T-cell (primary cell): ENCODE data around the gene ABCA3. TPM values are rescaled to one million over a fixed set of nuclear protein-coding genes. Genes with fewer than 3 reads are reported as not detected.

Experiments used
- ATAC-seq, 4 experiments: fragments of 200-7000 bp in 3 of 4; fragments of 150-1000 bp in 1 of 4; cut with Tn5 transposase; replicated peaks in 1 of 4; 1 replicate in 3 of 4; 2 replicates in 1 of 4; pipeline ENCODE4 v1.10.0; 2021; ENCODE audit warnings: moderate library complexity in 3 of 4, mild to moderate bottlenecking in 2 of 4, moderate number of reproducible peaks in 1 of 4
- CTCF ChIA-PET, 2 donors: fragments of 300-600 bp; sonication (Branson Sonifier 250); formaldehyde crosslinking; loops; one replicate each; lab custom pipeline; 2022; ENCODE audit warnings: antibody characterized with exemption in 2 of 2; lab: Charles Lee
- POLR2A ChIA-PET, 2 donors: fragments of 300-600 bp; sonication (Branson Sonifier 250); formaldehyde crosslinking; loops; one replicate each; lab custom pipeline; 2022; ENCODE audit warnings: antibody characterized with exemption in 2 of 2; lab: Charles Lee
- DNase-seq, 35 experiments: peaks; one replicate each; pipeline versions ENCODE4 v3.0.0 to v3.0.0-alpha.2; 2013 to 2023
- H3K27ac ChIP-seq: one replicate; pipeline ENCODE4 v1.5.1; 2013; ENCODE audit warnings: low read length
- H3K27me3 ChIP-seq, 2 experiments: replicated peaks in 1 of 2; 1 replicate in 1 of 2; 2 replicates in 1 of 2; pipeline versions ENCODE4 v1.6.1 to v1.7.0; 2013; ENCODE audit warnings: low read length in 1 of 2, mixed read lengths in 1 of 2; ENCODE audit not compliant: control insufficient read depth in 2 of 2, insufficient read depth in 2 of 2; ENCODE audit errors: extremely low read depth in 1 of 2
- H3K36me3 ChIP-seq, 2 donors: 1 replicate in 1 of 2; 2 replicates in 1 of 2; pipeline versions ENCODE4 v1.6.1 to v1.7.0; 2013; ENCODE audit warnings: low read length in 1 of 2; ENCODE audit not compliant: control insufficient read depth in 2 of 2, insufficient read depth in 1 of 2; ENCODE audit errors: extremely low read depth in 1 of 2
- H3K4me1 ChIP-seq, 2 experiments: 1 replicate in 1 of 2; 2 replicates in 1 of 2; pipeline versions ENCODE4 v1.6.1 to v1.7.0; 2013; ENCODE audit warnings: low read length in 2 of 2, mixed read lengths in 1 of 2; ENCODE audit not compliant: insufficient read depth in 2 of 2, control insufficient read depth in 1 of 2; ENCODE audit errors: extremely low read depth in 1 of 2
- H3K4me3 ChIP-seq, 2 donors: 1 replicate in 1 of 2; 2 replicates in 1 of 2; pipeline versions ENCODE4 v1.5.1 to v1.7.0; 2013; ENCODE audit warnings: mild to moderate bottlenecking in 2 of 2, low read length in 1 of 2, moderate library complexity in 1 of 2; ENCODE audit not compliant: control insufficient read depth in 1 of 2; ENCODE audit errors: extremely low read depth in 1 of 2
- H3K9me3 ChIP-seq: 2 replicates; pipeline ENCODE4 v1.7.0; 2013
- H3K27ac Mint-ChIP-seq, 2 donors: one replicate each; pipeline ENCODE4 v1.8.0; 2020 to 2021; ENCODE audit warnings: mild to moderate bottlenecking in 2 of 2, mixed read lengths in 2 of 2
- H3K27me3 Mint-ChIP-seq, 2 donors: one replicate each; pipeline ENCODE4 v1.8.0; 2021 to 2022; ENCODE audit warnings: mixed read lengths in 2 of 2
- H3K36me3 Mint-ChIP-seq: one replicate; pipeline ENCODE4 v1.8.0; 2021; ENCODE audit warnings: mixed read lengths
- H3K4me1 Mint-ChIP-seq, 3 donors: one replicate each; pipeline ENCODE4 v1.8.0; 2020 to 2022; ENCODE audit warnings: mixed read lengths in 3 of 3, mild to moderate bottlenecking in 1 of 3
- H3K4me3 Mint-ChIP-seq, 3 donors: one replicate each; pipeline ENCODE4 v1.8.0; 2020 to 2022; ENCODE audit warnings: mild to moderate bottlenecking in 3 of 3, mixed read lengths in 3 of 3, moderate library complexity in 3 of 3
- H3K9me3 Mint-ChIP-seq, 3 donors: one replicate each; pipeline ENCODE4 v1.8.0; 2020 to 2022; ENCODE audit warnings: mixed read lengths in 3 of 3
- WGBS: methylation state at CpG from one replicate; pipeline ENCODE4 v1.1.5; 2013; ENCODE audit warnings: missing lambda C conversion rate; ENCODE audit not compliant: insufficient coverage; 5-methylcytosine and 5-hydroxymethylcytosine counted together
- total RNA-seq, 35 experiments: library from RNA in 6 of 35; stranded (reverse) in 6 of 35; fragments of 120-200 nt in 1 of 35; gene quantifications; one replicate each; pipeline versions ENCODE4 v1.2.1 to v1.2.4 and lab custom pipeline; 2013 to 2026

ABCA3 gene
- total RNA-seq, 5 donors from 2014 or later (not counting 1 experiment from before 2014, with no cell fraction given): 6.6 to 11.1 (median 9.9) TPM

GRCh38 chr16:2257726-2258125, 82.8 kb downstream of the ABCA3 start:
- H3K4me1 Mint-ChIP-seq: no peaks in the 10 kb centered on the region
- 93% methylated on average over 4 of the region's 6 CpGs for WGBS
- no peaks in the 10 kb centered on the region for H3K27me3 ChIP-seq
- H3K4me3 Mint-ChIP-seq: no peak overlapping the region
- H3K27me3 Mint-ChIP-seq: no peaks in the 10 kb centered on the region
- no peak overlapping the region for H3K27ac Mint-ChIP-seq
- peaks cover 10 to 77% of the 10 kb centered on the region in 2 donors for H3K36me3 ChIP-seq
- ATAC-seq (no peak), DNase-seq (no peak)
- POLR2A ChIA-PET: no interaction called here
- H3K9me3 Mint-ChIP-seq: no peaks in the 10 kb centered on the region
- no peak overlapping the region for H3K4me3 ChIP-seq
- H3K36me3 Mint-ChIP-seq: peaks cover 50% of the 10 kb centered on the region
- CTCF ChIA-PET: interaction anchor here in 1 of 2 donors (0.5 to 0.8 kb wide), 2 partner anchors 63 to 422 kb away, joined by 3 read pairs; no protein-coding TSS in a partner anchor
- no peaks in the 10 kb centered on the region for H3K4me1 ChIP-seq
- no peaks in the 10 kb centered on the region for H3K9me3 ChIP-seq
- no peak overlapping the region for H3K27ac ChIP-seq

- ChIA-PET POLR2A (no interaction called here), CTCF (no interaction called here)
- Histone ChIP-seq H3K36me3 (peaks cover 10 to 66% of the 10 kb centered on the region in 2 donors), H3K9me3 (no peaks in the 10 kb centered on the region), H3K27ac (no peak overlapping the region), H3K4me1 (peaks cover 0 to 5% of the 10 kb centered on the region in 2 experiments), H3K4me3 (no peak overlapping the region), H3K27me3 (no peaks in the 10 kb centered on the region)
- Mint-ChIP-seq H3K4me1 (peaks cover 0 to 2% (median 1%) of the 10 kb centered on the region in 3 donors), H3K9me3 (no peaks in the 10 kb centered on the region), H3K27me3 (no peaks in the 10 kb centered on the region), H3K27ac (peak overlapping the region in 1 of 2 donors; percentile 21), H3K4me3 (no peak overlapping the region), H3K36me3 (peaks cover 43% of the 10 kb centered on the region)
- WGBS: 99% methylated on average over 6 of the region's 12 CpGs
- DNase-seq (no peak), ATAC-seq (no peak)
These were observed 83.9 kb downstream of the ABCA3 start for GRCh38 chr16:2256531-2257140.

DNA sequence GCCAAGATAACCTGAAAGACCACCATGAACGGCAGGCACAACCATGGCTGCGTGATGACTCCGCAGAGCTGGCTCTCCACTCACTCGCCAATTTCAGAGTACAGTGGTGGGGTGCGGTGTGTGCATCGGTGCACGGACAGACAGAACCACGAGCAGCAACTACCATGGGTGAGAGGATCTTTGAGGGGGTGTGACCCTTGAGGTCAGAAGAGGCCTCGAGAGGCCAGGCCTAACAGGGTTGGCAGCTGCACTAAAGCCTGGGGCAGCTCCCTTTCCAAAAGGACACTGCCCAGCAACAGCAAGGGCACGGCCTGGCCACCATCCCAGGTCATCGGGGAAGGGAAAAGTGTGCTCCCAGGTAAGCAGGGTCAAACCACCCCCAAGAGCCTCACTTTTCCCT, 87.2 kb downstream of the ABCA3 start:
- no peaks in the 10 kb centered on the region for H3K9me3 Mint-ChIP-seq
- POLR2A ChIA-PET: no interaction called here
- H3K27ac Mint-ChIP-seq: peak overlapping the region in 1 of 2 donors; percentile 67
- CTCF ChIA-PET: no interaction called here
- no peaks in the 10 kb centered on the region for H3K27me3 ChIP-seq
- DNase-seq (no peak), ATAC-seq (no peak)
- H3K27ac ChIP-seq: no peak overlapping the region
- 96% methylated on average over 4 of the region's 11 CpGs for WGBS
- no peaks in the 10 kb centered on the region for H3K9me3 ChIP-seq
- peaks cover 5 to 7% (median 6%) of the 10 kb centered on the region in 3 donors for H3K4me1 Mint-ChIP-seq
- peaks cover 34% of the 10 kb centered on the region for H3K36me3 Mint-ChIP-seq
- H3K4me3 Mint-ChIP-seq: no peak overlapping the region
- H3K36me3 ChIP-seq: peaks cover 7 to 45% of the 10 kb centered on the region in 2 donors
- H3K4me3 ChIP-seq: no peak overlapping the region
- H3K27me3 Mint-ChIP-seq: no peaks in the 10 kb centered on the region
- peaks cover 3 to 21% of the 10 kb centered on the region in 2 experiments for H3K4me1 ChIP-seq

DNA sequence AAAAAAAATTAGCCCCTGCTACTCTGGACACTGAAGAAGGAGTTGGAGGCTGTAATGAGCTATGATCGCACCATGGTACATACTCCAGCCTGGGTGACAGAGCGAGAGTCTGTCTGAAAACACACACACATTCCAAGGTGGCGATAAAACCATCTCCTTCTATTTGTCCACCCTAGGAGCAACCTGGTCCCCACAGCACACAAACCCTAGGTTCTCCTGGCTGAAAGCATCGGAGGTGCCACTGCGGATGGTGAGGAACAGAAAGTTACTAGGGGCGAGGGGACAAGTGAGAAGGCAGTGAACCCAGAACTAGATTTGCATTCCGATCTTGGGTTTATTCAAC, 87.8 kb downstream of the ABCA3 start:
- Histone ChIP-seq H3K27ac (no peak overlapping the region), H3K27me3 (no peaks in the 10 kb centered on the region), H3K9me3 (no peaks in the 10 kb centered on the region), H3K4me3 (no peak overlapping the region), H3K36me3 (peaks cover 7 to 40% of the 10 kb centered on the region in 2 donors), H3K4me1 (peaks cover 3 to 21% of the 10 kb centered on the region in 2 experiments)
- ChIA-PET POLR2A (interaction anchor here in 1 of 2 donors (0.5 kb wide), 1 partner anchor 500 kb away, joined by 3 read pairs; the partner anchor contains the start of gene SRRM2), CTCF (no interaction called here)
- DNase-seq: no peak
- peak overlapping the region in 1 of 2 donors; percentile 67 for H3K27ac Mint-ChIP-seq
- H3K27me3 Mint-ChIP-seq: no peaks in the 10 kb centered on the region
- ATAC-seq: no peak
- peaks cover 33% of the 10 kb centered on the region for H3K36me3 Mint-ChIP-seq
- peaks cover 5 to 7% (median 6%) of the 10 kb centered on the region in 3 donors for H3K4me1 Mint-ChIP-seq
- H3K4me3 Mint-ChIP-seq: peak overlapping the region in 2 of 3 donors; percentile 21 to 84
- 100% methylated on average over 1 of the region's 7 CpGs for WGBS
- no peaks in the 10 kb centered on the region for H3K9me3 Mint-ChIP-seq

DNA sequence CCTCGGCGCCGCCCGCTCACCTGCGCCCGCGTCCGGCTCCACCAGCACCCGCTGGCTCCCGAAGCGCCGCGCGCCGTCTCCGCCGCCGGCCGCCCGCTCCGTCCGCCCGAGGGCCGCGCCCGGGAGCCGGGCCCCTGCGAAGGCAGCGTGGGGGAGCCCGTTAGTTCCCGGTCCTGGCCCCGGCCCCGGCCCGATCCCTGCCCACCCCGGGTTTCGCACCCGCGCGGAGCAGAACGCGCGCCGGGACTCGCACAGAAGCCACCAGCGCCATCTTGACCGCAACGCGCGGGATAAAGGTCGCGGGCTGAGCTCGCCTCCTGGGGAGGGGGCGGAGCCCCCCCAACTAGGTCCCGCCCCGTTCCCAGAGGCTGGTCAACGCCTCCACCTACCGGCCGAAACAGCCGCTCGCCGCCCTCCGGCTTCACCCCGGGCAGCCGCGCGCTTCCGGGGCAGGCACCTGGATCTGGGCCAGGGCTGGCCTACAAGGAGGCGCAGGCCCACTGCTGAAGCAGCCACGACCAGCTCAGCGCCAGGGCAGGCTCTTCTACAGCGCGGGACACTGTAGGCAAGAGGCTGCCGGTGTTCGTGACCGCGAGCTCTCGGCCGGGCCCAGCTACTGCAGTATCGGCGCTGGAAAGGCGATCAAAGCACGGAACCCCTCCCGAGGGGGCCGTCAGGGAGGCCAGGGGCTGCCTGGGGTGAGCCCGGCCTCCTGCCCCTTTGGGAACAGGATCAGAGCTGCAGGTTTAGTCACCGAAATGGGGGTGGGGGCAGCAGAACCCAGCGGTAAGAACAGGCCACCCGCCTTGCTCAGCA, 89.0 kb downstream of the ABCA3 start, which contains the start of gene ECI1:
Gene ECI1 (minus strand): TSS at position 292 of the 816 bp plus-strand sequence. CDS start 21 bp downstream, at position 271.
- CTCF ChIA-PET: interaction anchor here (0.5 to 1.2 kb wide), 6 partner anchors 11 to 176 kb away, joined by 3 to 6 read pairs (median 3); no protein-coding TSS in a partner anchor
- Histone ChIP-seq H3K4me1 (peaks cover 3 to 21% of the 10 kb centered on the region in 2 experiments), H3K27ac (peak within 1 kb of the TSS; percentile 70), H3K27me3 (no peaks in the 10 kb centered on the region), H3K36me3 (peaks cover under 1 to 29% of the 10 kb centered on the region in 2 donors), H3K9me3 (no peaks in the 10 kb centered on the region), H3K4me3 (peak within 1 kb of the TSS; percentile 63 to 64)
- H3K27ac Mint-ChIP-seq: peak within 1 kb of the TSS; percentile 89 to 91
- peak; percentile 31 to 84 (median 53) for DNase-seq
- H3K4me1 Mint-ChIP-seq: peaks cover 5 to 7% (median 6%) of the 10 kb centered on the region in 3 donors
- peak within 1 kb of the TSS; percentile 81 to 85 (median 84) for H3K4me3 Mint-ChIP-seq
- H3K27me3 Mint-ChIP-seq: no peaks in the 10 kb centered on the region
- 4% methylated on average over 81 of the region's 88 CpGs for WGBS
- peaks cover 23% of the 10 kb centered on the region for H3K36me3 Mint-ChIP-seq
- POLR2A ChIA-PET: interaction anchor here (0.6 to 0.8 kb wide), 2 partner anchors 9 to 12 kb away, joined by 3 read pairs; no protein-coding TSS in a partner anchor
- peak; percentile 73 to 82 (median 76) for ATAC-seq
- no peaks in the 10 kb centered on the region for H3K9me3 Mint-ChIP-seq
